Stimulated activated CD8-positive, alpha-beta memory T cell treated with anti-CD3 and anti-CD28 coated beads, Interleukin-4, amount 100 ng/mL, for 4 hours (primary cell): ENCODE data around the gene NELFB.

ENCODE experiments used
- DNase-seq, 2 donors: peaks; one replicate each; pipeline ENCODE4 v3.0.0-alpha.2; 2020; ENCODE audit warnings: low read depth in 2 of 2, low spot score in 1 of 2

The NELFB gene

DNA sequence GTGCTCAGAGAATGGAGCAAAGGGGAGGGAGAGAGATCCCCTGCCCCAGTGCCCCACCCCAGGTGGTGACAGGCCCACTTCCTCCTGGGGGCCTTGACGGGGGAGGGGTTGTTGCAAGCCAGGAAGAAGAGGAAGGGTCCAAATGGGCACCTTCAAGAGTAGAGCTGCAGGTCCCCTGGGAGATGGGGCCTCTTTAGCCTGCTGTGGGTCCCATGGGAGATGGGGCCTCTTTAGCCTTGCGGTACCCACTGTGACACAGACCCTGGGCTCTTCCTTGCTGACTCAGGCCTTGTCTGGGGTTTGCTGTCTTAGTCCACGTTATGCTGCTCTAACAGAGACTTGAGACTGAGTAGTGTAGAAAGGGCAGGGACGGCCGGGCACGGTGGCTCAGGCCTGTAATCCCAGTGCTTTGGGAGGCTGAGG, 12.8 kb downstream of the NELFB start:
- DNase-seq: no peak

DNA sequence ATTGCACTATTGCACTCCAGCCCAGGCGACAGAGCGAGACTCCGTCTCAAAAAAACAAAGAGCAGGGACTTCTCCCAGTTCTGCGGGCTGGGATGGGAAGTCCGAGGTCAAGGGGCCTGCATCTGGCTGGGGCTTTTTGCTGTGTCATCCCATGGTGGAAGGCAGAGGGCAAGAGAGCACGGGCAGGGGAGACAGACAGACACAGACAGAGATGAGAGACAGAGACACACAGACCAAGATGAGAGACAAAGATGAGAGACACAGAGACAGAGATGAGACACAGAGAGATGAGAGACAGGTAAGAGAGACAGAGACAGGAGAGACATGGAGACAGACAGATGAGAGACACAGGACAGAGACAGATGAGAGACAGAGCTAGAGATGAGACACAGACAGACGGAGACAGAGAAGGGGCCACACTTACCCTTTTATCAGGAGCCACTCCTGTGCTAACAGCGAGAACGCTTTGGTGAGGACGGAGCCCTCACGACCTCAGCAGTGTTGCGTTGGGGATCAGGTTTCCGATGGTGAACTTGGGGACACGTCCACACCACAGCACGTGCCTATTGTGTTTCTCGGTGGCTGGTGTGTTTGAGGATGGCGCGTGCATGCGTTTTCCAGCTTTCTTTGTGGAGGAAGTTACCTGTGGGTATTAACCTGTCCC, 13.5 kb downstream of the NELFB start:
- DNase-seq: no peak

DNA sequence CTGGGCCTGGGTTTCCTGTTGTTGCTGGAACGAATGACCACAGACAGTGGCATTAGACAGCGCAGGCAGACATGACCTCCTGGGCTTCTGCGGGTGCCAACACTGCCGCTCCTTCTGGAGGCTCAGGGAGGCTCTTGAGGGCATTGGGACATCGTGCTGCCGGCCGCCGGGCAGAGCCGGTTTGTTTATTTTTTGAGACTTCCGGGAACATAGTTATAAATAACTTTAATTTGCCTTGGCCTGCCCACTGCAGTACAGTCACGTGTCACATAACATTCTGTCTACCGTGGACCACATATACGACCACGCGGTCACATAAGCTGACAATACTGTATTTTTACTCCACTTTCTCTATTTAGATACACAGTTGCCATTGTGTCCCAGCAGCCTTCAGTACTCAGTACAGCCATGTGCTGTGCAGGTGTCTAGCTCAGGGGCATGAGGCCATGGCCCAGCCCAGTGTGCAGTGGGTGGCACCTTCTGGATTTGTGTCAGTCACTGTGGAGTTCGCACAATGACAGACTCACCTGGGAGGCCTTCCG, 14.2 kb downstream of the NELFB start:
- DNase-seq: no peak

DNA sequence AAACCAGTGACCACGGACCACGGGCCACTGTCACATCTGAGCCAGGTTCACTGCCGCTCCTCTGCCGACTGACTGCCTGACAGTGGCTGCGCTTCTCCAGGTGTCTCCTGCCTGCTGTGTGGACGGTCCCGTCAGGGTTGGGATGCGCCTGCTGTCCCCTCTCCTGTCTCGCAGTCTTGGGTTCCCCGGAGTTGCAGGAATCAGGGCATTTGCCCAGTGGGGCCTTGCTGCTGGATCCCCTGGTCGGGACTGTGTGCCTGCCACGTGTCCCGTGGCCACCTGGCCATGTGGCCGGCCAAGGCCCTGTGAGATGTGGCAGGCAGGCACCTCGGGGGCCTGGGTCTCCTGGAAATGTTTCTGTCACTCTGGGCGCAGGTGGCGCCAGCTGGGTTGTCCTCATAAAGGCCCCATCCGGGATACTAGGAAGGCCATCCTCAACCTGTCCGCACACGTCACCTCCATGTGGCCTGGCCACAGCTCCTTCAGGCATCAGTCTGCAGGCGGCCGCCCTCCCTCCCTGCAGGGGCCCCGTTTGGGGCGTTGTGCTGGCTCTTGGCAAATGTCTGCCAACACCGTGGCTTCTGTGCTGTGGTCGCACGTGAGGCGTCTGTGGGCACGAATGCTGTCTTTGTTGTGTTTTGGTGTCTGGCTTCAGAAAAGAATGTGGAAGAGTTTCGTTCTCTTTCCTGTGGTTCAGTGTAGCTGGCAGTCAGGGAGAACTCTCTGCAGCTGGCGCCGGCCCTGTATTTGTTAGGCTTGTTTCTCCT, 16.0 kb downstream of the NELFB start:
- no peak for DNase-seq

DNA sequence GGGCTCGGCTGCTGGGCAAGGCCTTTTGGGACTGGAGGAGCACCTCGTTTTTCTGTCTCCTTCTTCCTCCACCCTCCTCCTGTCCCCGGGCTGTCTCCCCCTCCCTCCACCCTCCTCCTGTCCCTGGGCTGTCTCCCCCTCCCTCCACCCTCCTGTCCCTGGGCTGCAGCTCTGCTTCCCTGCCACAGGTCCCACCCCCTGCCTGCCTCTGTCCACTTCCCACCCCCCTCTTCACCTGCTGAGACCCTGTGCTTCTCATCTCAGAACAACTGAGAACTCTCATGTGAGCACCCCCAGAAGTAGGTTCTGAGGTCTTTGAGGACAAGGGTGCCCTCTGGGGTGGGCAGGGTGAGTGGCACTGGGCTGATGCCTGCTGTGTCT, 16.6 kb downstream of the NELFB start:
- no peak for DNase-seq

DNA sequence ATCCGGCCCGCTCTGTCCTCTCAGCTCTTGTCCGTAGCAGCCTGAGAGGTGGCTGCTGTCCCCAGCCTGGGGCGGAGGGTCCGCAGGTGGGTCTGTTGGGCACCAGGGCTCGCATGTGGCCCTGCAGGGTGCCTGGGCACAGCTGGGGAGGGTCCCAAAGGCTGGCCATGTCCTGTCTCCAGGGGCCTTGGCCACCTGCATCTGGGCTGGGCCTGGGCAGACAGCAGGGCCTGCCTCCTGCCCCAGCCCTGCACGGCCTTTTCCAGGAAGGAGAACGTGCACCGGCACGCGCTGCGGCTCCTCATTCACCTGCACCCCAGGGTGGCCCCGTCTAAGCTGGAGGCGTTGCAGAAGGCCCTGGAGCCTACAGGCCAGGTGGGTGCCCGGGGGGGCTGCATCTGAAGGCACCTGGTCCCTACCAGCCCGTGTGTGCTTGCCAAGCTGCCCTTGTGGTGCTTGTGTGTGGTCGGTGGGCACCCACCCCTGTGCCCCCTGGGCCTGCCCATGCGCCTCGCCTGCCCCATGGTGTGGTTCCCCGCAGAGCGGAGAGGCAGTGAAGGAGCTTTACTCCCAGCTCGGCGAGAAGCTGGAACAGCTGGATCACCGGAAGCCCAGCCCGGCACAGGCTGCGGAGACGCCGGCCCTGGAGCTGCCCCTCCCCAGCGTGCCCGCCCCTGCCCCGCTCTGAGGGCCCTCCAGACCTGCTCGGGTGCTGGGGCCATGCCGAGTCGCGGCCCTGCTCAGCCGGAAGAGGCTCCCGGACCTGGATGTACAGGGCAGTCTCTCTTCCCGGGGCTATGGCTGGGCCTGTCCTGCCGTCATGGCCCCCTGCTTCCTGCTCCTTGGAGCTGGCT, 17.3 kb downstream of the NELFB start:
- DNase-seq: no peak

DNA sequence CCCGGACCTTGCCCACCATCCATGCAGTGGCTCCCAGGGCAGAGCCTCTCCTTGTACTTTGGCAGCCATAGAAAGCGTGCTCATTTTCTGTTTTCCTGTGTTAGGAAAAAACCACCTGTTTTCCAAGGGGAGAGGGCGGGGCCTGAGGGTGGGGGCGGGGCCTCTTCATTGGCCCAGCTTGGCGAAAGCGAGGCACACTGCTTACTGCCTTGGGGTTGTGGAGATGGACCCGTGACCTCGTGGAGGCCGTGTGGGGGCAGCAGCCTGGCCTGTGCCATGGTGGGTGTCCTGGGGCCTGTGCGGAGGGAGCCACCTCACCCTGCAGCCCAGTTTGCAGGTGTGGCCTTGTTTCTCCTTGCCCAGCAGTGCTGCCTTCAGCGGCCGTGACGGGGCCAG, 18.0 kb downstream of the NELFB start:
- DNase-seq: no peak

DNA sequence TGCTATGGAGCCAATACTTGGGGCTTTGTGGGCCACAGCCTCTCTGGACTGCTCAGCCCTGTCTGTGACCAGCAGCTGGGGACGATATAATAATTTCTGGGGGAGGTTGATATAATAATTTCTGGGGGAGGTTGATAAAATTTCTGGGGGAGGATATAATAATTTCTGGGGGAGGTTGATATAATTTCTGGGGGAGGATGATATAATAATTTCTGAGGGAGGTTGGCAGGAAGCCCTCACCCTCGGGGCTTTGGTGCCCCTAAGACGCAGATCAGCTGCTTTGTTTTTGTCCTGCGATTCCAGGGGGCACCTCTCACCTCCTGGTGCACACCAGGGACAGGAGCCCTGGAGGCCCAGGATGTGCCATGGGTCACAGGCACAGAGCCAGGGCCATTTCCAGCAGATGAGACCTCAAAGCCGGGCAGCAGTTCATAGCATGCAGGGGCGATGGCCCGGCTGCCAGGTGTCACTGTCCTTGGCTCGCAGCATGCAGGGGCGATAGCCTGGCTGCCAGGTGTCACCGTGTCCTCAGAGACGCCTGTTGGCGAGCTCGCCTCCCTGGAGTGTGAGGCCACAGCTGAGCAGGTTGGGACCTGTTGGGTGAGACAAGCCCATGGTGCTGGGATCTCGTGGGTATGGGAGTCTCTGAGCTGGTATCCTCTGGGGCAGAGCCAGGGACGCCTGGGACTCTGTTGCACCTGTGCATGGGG, 18.6 kb downstream of the NELFB start:
- DNase-seq: no peak

DNA sequence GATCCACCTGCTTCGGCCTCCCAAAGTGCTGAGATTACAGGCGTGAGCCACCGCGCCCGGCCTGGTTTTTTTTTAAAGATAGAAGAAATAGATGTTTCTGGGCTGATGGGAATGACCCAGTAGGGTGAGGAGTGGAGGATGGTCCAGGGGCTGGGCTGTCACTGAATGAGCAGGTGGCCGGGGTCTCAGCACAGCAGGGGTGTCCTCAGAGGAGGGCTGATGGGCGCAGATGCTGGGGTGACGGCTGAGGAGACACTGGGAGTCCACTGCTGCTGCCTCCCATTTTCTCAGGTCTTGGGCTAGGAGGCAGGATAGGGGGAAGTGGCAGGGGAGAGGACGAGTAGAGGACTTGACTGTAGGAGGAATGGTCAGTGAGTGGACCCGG, 20.1 kb downstream of the NELFB start:
- DNase-seq: no peak

DNA sequence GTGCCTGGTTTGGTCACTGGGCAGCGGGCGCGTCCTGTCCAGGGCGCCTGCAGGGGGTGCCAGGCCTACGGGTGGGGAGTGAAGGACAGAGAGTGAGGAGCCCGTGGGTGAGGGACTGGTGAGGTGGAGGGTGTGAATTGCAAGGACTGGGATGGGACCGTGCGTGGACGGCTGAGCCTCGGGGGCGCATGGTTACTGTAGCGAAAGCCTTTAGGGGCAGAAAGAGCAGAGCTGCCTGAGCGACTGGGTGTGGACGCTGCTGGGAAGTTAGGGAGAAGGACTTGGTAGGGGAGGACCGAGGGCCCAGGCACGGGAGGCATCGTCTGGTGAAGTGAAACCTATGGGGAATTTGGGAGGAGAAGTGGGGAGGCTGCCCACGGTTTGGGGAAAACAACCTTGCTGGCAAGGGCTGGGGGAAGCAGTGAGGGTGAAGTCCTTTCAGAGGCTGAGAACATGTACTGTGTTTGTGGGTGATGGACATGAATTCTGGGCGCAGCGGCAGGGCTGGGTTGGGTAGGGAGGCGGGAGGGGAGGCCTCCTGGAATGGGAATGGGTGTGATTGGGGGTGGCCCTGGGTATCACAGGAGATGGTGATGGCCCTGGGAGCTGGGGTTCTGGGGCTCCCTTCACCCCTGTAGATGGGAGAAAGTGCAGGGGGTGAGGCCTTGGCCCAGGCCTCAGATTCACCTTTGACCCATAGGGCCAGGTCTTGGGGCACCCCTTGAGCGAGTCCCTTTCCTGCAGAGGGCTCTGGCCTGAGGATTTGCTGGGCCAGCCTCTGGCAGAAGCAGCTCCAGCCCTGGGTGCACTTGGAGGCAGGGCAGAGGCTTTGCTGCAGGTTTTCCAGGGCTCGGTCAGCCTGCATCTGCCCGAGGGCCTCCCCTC, 20.7 kb downstream of the NELFB start:
- no peak for DNase-seq

DNA sequence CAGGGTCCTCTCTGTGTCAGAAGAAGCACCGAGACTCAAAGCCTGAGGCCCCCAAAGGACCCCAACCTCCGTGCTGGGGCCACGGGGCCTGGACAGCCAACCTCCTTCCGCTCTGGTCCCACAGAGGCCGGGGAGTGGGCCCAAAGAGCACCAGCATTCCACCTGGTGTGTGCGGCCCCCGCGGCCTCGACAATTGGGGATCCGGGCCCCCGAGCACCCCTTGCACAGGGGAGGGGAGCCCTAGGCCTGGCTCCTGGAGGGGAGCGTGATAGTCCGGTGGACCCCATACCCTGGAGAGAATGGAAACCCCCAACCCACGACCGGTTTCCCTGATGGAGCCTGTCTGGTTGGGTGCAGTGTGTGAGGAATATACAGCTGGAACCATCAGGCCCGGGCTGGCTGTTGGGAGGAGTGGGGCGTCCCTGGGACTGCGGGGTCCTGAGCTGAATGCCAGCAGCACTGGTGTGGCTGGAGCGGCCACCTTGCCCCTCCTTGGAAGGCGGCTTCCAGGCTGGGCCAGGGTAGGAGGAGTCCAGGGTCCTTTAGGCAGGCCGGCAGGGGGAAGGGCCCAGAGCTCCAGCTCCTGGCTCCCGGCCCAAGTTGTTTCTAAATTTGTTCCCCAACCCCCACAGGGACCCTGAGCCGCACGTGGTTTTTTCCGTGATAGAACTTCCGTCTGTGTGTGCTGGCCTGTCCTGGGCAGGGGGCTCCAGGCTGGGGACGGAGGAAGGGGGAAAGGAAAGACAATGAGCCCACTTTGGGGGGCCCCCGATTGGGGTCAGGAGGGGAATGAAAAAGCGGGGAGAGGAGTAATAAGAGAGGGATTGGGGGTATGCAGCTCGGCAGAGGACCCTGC, 21.6 kb downstream of the NELFB start:
- DNase-seq: no peak

DNA sequence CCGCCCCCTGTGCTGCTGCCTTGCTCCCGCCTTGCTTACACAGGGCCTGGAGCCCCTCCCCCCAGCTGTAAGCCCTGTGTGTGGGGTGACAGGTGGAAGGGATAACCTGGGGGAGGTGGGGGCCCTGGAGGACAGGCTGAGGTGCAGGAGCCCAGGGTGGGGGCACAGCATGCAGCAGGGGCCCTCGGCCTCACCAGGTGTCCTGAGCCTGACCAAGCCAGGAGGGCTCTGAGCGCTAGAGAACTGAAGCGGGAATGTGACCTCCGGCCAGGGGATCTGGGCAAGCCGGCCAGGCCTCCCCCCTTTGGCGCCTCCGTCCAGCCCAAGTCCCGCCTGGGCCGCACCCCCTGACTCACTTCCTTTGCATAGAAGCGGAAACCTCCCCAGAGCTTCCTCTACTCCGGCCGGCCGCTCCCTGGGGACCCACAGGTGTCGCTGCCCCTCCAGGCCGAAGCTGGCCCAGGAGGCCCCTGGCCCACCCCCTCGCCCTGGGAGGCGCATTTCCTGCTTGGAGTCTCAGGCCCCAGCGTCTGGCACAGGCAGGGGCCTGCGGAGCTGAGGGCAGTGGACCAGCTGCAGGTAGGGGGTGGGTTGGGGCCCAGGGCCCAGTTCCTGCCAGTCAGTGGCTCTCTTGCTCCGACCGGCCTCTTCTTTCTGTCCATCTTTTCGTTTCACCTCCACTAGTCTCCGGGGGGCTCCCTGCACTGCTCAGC, 22.4 kb downstream of the NELFB start, which contains the start of gene TOR4A:
TSS of gene TOR4A (plus strand) at position 398 of the 713 bp plus-strand sequence. CDS start 964 bp downstream, outside the sequence.
- DNase-seq: no peak

DNA sequence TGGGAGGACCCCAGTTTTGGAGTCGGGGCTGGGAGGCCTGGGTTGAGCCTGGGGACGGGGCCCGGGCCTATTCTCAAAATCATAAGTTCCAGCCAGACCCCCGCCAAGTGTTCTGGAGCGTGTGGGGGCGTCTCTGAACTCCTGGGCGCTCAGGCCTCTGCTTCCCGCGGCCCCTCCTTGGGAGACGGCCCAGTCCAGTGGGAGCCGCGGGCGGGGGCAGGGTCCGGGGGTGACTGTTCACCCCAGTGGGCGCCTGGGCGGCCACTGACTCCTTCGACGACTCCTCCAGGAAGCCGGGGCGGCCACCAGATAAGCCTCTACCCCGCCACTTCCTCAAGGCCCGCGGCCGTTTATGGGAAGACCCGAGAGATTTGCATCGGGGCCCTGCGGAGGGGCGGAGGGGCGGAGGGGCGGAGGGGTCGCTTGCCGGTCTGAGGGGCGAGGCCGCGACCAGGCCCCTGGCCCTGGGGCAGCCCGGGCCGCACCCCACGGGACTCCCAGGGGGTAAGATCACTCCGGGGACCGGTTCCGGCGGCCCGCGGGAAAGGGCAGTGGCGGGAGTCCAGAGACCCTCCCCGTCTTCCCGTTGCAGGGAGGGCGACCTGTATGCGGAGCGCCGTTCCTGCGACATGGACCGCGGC, 23.1 kb downstream of the NELFB start:
- no peak for DNase-seq

DNA sequence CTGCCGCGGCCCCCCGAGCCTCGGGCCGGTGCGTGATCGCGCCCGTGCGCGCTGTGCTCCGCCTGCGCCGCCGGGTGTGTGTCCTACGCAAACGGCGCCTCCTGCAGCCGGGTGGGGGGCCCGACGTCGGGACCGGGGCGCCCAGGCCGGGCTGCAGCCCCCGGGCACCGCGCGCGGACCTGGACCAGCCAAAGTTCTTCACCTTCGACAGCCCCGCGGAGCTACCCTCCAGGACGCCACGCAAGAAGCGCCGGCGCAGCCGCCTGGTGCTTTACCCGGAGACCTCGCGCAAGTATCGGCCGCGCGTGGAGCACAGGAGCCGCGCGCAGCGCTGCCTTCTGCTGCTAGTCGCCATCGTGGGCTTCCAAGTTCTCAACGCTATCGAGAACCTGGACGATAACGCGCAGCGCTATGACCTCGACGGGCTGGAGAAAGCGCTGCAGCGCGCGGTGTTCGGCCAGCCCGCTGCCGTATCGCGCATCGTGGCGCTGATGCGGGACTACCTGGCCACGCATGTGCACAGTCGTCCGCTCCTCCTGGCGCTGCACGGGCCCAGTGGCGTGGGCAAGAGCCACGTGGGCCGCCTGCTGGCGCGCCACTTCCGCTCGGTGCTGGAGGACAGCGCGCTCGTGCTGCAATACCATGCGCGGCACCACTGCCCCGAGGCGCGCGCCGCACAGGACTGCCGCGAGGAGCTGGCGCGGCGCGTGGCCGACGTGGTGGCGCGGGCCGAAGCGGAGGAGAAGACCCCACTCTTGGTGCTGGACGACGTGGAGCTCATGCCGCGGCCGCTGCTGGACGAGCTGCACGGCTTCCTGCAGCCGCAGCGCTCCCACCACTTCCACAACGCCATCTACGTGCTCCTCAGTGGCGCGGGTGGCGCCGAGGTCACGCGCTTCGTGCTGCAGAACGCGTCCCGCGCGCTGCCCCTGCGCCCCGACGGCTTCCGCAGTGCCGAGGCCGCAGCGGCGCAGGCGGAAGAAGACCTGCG, 23.9 kb downstream of the NELFB start:
- DNase-seq: no peak

DNA sequence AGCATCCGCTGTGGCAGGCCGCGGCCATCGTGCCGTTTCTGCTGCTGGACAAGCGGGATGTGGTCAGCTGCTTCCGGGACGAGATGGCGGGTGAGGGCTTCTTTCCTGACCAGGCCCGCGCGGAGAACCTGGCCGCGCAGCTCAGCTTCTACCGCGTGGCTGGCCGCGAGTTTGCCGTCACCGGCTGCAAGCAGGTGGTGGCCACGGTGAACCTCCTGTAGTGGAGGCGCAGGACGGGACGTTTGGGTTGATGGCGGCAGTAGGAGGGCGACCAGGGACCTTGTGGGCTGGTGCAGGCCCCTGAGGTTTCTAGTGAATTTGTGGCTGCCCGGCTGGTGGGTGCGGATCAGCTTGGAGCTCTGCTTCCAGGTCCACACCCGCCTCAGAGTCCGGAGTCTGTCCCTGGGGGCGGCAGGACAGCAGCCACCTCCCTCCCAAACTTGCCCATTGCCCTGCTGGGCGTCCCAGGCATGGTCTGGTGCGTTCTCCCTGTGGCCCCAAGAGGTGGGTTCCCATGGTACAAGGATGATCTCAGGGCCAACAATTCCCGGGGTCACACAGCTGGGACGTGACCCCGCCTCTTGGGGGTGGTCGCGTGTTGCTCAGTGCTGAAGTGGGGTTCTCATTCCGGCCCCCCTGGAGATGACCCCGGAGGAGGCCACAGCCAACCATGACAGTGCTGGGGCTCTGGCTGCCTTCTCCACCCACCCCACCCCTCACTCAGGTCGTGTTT, 24.8 kb downstream of the NELFB start:
- DNase-seq: no peak
